NT2/D1 (cell line): ENCODE data around the gene REXO4.

Experiments used
- DNase-seq: peaks from one replicate; pipeline ENCODE4 v3.0.0-alpha.2; 2011; ENCODE audit warnings: low read depth, low spot score
- H3K27me3 ChIP-seq: 2 replicates; pipeline ENCODE4 v1.6.0; 2011; ENCODE audit warnings: mild to moderate bottlenecking; ENCODE audit not compliant: insufficient read length, insufficient read depth
- H3K36me3 ChIP-seq: 2 replicates; pipeline ENCODE4 v1.6.1; 2011; ENCODE audit warnings: mild to moderate bottlenecking, low read length, mixed read lengths; ENCODE audit not compliant: insufficient read depth, insufficient read length
- H3K4me1 ChIP-seq: 2 replicates; pipeline ENCODE4 v1.5.1; 2011; ENCODE audit not compliant: insufficient read depth, insufficient read length
- H3K4me3 ChIP-seq: 2 replicates; pipeline ENCODE4 v1.5.1; 2011; ENCODE audit warnings: low read depth; ENCODE audit not compliant: insufficient read length
- H3K9ac ChIP-seq: 2 replicates; pipeline ENCODE4 v1.6.0; 2011; ENCODE audit warnings: low read depth; ENCODE audit not compliant: insufficient read length
- H3K9me3 ChIP-seq: 2 replicates; pipeline ENCODE4 v1.5.1; 2011; ENCODE audit warnings: mild to moderate bottlenecking, low read length; ENCODE audit not compliant: insufficient read depth
- SUZ12 ChIP-seq: IDR thresholded peaks from 2 replicates; pipeline ENCODE4 v1.6.1; 2011; ENCODE audit not compliant: insufficient read length, insufficient read depth; ENCODE audit errors: extremely low read depth
- YY1 ChIP-seq: IDR thresholded peaks from 2 replicates; pipeline ENCODE4 v1.6.1; 2011; ENCODE audit not compliant: insufficient read length, insufficient read depth
- ZNF274 ChIP-seq: IDR thresholded peaks from 2 replicates; pipeline ENCODE4 v1.6.1; 2011; ENCODE audit warnings: mild to moderate bottlenecking, low read depth, low read length

Gene REXO4

DNA sequence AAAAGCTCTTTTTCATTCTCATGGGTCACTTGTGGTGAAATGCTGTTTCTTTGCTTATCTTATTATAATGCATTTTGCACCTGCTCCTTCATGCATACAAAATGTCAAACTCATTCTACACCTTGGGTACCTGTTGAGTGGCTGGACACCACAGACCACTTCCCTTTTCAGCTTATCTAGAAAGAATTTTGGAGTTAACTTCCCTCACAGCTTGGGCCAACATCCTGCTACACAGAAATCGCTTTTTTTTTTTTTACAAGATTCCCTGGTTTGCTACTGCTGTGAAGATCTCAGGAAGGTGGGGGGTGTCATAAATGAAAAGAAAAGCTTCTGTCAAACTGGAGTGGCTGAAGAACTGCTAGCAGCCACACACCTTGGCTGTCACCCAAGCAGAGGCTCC, 2.6 kb downstream of the REXO4 start:
- Histone ChIP-seq H3K4me1 (peaks cover 2% of the 10 kb centered on the region), H3K9me3 (no peaks in the 10 kb centered on the region), H3K9ac (no peak overlapping the region), H3K36me3 (peaks cover 63% of the 10 kb centered on the region), H3K4me3 (no peak overlapping the region), H3K27me3 (no peaks in the 10 kb centered on the region)
- TF ChIP-seq YY1 = no peak
- TF ChIP-seq ZNF274 = no peak
- no peak for TF ChIP-seq SUZ12
- no peak for DNase-seq

- Histone ChIP-seq H3K36me3 (peaks cover 97% of the 10 kb centered on the region), H3K4me1 (peaks cover 2% of the 10 kb centered on the region), H3K9me3 (no peaks in the 10 kb centered on the region), H3K9ac (no peak overlapping the region), H3K27me3 (no peaks in the 10 kb centered on the region), H3K4me3 (no peak overlapping the region)
- DNase-seq = no peak
- TF ChIP-seq SUZ12 (no peak), YY1 (no peak), ZNF274 (no peak)
These were observed 9.8 kb downstream of the REXO4 start for GRCh38 chr9:133408042-133408441.

- H3K9ac ChIP-seq = no peak overlapping the region
- peak; percentile 64 for DNase-seq
- H3K27me3 ChIP-seq = no peaks in the 10 kb centered on the region
- H3K9me3 ChIP-seq = no peaks in the 10 kb centered on the region
- peaks cover 97% of the 10 kb centered on the region for H3K36me3 ChIP-seq
- no peak overlapping the region for H3K4me3 ChIP-seq
- TF ChIP-seq ZNF274 = no peak
- TF ChIP-seq SUZ12 = no peak
- no peak for TF ChIP-seq YY1
- peaks cover 2% of the 10 kb centered on the region for H3K4me1 ChIP-seq
These were observed 11.1 kb downstream of the REXO4 start for GRCh38 chr9:133406480-133407307.

DNA sequence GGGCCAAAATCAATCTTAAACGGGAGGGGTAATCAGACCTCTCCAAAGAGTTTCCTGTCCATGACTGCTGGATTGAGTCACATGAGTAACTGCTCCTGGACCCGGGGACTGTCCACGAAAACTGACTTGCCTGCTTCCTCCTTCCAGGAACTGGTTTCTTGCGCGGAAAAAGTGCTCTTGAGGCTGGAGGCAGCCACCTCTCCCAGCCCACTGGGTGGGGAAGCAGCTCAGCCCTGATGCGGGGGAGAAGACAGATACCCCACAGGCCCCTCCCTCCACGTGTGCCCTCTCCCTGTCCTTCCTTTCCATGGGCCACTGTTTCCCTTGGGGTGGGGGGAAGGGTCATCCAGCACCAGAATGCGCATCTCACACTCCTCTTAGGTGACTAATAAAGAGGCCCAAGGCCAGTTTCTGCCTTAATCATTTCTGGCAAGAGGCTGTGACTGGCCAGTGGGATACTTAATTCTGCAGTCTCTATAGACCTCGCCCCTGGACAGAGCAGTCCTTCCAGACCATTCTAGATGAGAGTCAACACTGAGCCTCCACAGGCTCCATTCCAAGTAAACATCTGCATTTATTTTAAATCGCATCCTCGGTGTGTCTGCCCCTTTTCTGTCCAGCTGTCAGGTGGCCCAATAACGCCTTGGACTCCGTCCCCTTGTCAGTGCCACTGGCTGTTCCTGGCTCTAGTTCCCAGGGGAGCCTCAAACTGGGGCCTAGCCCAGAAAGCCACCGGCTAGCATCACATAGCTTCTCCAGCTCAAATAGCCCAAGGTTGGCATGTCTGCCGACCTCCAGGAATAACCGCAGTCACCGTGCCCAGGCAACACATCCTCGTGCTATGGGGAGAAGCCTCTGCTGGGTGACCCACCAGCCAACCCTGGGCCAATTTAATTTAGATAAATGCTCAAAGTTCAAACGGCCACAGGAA, 12.0 kb downstream of the REXO4 start:
- H3K4me3 ChIP-seq = no peak overlapping the region
- no peak for TF ChIP-seq SUZ12
- no peak for TF ChIP-seq YY1
- TF ChIP-seq ZNF274 = no peak
- H3K4me1 ChIP-seq = peaks cover 2% of the 10 kb centered on the region
- DNase-seq = no peak
- H3K27me3 ChIP-seq = no peaks in the 10 kb centered on the region
- H3K9me3 ChIP-seq = no peaks in the 10 kb centered on the region
- no peak overlapping the region for H3K9ac ChIP-seq
- H3K36me3 ChIP-seq = peaks cover 95% of the 10 kb centered on the region

DNA sequence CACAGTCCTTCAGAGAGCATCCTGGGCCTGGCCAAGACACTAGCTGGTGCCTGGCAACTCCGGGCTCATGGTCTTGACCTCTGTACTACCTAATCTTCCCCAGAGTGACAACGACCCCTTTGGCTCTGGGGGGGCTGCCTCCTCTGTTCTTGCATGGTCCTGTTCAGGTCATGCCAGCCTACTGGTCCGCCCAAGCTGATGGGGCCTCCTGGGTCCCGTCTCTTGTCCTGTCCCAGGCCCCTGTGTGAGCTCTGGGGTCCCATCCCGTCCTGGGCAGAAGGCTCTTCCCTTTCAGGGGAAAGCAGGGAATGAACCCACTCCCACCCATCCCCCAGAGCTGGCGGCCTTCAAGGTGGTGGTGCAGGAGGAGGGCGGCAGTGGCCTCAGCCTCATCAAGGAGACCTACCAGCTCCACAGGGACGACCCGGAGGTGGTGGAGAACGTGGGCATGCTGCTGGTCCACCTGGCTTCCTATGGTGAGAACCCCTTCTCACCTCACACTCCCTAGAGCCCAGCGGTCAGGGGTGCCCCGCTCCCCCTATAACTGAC, 13.3 kb downstream of the REXO4 start:
- no peak for TF ChIP-seq YY1
- Histone ChIP-seq H3K4me3 (no peak overlapping the region), H3K36me3 (peaks cover 90% of the 10 kb centered on the region), H3K9me3 (no peaks in the 10 kb centered on the region), H3K9ac (no peak overlapping the region), H3K4me1 (peaks cover 2% of the 10 kb centered on the region), H3K27me3 (no peaks in the 10 kb centered on the region)
- no peak for DNase-seq

DNA sequence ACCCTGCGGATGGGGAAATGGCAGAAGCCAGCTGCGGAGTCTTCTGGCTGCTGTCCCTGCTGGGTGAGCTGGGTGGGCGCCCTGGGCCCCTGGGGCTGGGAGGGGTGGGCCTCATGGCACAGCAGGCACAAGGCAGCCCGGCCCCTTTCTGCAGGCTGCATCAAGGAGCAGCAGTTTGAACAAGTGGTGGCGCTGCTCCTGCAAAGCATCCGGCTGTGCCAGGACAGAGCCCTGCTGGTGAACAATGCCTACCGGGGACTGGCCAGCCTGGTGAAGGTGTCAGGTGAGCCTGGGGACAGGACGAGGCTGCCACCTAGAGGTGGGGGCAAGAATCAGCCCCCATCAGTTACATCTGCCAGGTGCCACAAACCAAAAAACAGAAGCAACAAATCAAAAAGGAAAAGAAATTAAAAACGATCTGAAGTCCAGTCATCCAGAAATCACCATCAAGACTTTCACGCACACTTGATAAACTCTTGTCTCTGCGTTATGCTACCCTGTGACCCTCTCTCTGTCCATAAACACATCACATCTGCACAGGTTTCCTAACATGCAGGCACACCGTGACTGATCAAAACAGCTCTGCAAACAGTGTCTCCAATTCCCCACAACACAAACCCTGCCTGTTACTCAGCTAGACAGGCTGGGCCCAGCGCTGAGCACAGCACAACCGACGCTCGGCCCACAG, 13.9 kb downstream of the REXO4 start:
- TF ChIP-seq ZNF274 = no peak
- TF ChIP-seq SUZ12 = no peak
- TF ChIP-seq YY1 = no peak
- Histone ChIP-seq H3K4me1 (peaks cover 2% of the 10 kb centered on the region), H3K27me3 (no peaks in the 10 kb centered on the region), H3K4me3 (no peak overlapping the region), H3K36me3 (peaks cover 84% of the 10 kb centered on the region), H3K9ac (no peak overlapping the region), H3K9me3 (no peaks in the 10 kb centered on the region)
- peak; percentile 22 for DNase-seq
